ENCODE results near the gene APOE.

GRCh38 chr19:44909775-44910174 lies 4.2 kb downstream of the APOE start:
- TF ChIP-seq TAF1 (IDR thresholded peaks at IDR 0.05; ENCODE audit: borderline replicate concordance, insufficient read depth, low read length) (no peak), REST (IDR thresholded peaks at IDR 0.05; ENCODE audit: insufficient read depth in 1 of 2, low read depth in 2 of 2, low read length in 2 of 2) (no peak), POLR2AphosphoS5 (IDR thresholded peaks at IDR 0.05; ENCODE audit: low read depth, low read length) (no peak), SIN3A (IDR thresholded peaks at IDR 0.05; ENCODE audit: borderline replicate concordance, insufficient read depth, low read length) (no peak)

All from PFSK-1 (cell line).